NT2/D1 (cell line): ENCODE measurements around the gene OSBPL2.

ENCODE experiments used
- DNase-seq: peaks from one replicate; pipeline ENCODE4 v3.0.0-alpha.2; 2011; ENCODE audit warnings: low read depth, low spot score
- H3K27me3 ChIP-seq: 2 replicates; pipeline ENCODE4 v1.6.0; 2011; ENCODE audit warnings: mild to moderate bottlenecking; ENCODE audit not compliant: insufficient read length, insufficient read depth
- H3K36me3 ChIP-seq: 2 replicates; pipeline ENCODE4 v1.6.1; 2011; ENCODE audit warnings: mild to moderate bottlenecking, low read length, mixed read lengths; ENCODE audit not compliant: insufficient read depth, insufficient read length
- H3K4me1 ChIP-seq: 2 replicates; pipeline ENCODE4 v1.5.1; 2011; ENCODE audit not compliant: insufficient read depth, insufficient read length
- H3K4me3 ChIP-seq: 2 replicates; pipeline ENCODE4 v1.5.1; 2011; ENCODE audit warnings: low read depth; ENCODE audit not compliant: insufficient read length
- H3K9ac ChIP-seq: 2 replicates; pipeline ENCODE4 v1.6.0; 2011; ENCODE audit warnings: low read depth; ENCODE audit not compliant: insufficient read length
- H3K9me3 ChIP-seq: 2 replicates; pipeline ENCODE4 v1.5.1; 2011; ENCODE audit warnings: mild to moderate bottlenecking, low read length; ENCODE audit not compliant: insufficient read depth
- SUZ12 ChIP-seq: IDR thresholded peaks from 2 replicates; pipeline ENCODE4 v1.6.1; 2011; ENCODE audit not compliant: insufficient read length, insufficient read depth; ENCODE audit errors: extremely low read depth
- YY1 ChIP-seq: IDR thresholded peaks from 2 replicates; pipeline ENCODE4 v1.6.1; 2011; ENCODE audit not compliant: insufficient read length, insufficient read depth
- ZNF274 ChIP-seq: IDR thresholded peaks from 2 replicates; pipeline ENCODE4 v1.6.1; 2011; ENCODE audit warnings: mild to moderate bottlenecking, low read depth, low read length

OSBPL2 gene

GRCh38 chr20:62219101-62219991 is 19.0 kb upstream of the OSBPL2 start:
- Histone ChIP-seq H3K27me3 (peaks cover 62% of the 10 kb centered on the region), H3K4me1 (peaks cover 34% of the 10 kb centered on the region), H3K4me3 (peak overlapping the region; percentile 45), H3K36me3 (no peaks in the 10 kb centered on the region), H3K9me3 (no peaks in the 10 kb centered on the region), H3K9ac (peak overlapping the region; percentile 70)
- DNase-seq = no peak
- no peak for TF ChIP-seq ZNF274
- TF ChIP-seq SUZ12 = peak; percentile 12

GRCh38 chr20:62219992-62220665 is 18.2 kb upstream of the OSBPL2 start, which contains the start of gene HRH3:
Gene HRH3 (minus strand): TSS chr20:62220278. CDS start chr20:62219970, 308 bp downstream.
- Histone ChIP-seq H3K4me3 (peak within 1 kb of the TSS; percentile 45), H3K36me3 (no peaks in the 10 kb centered on the region), H3K27me3 (peaks cover 68% of the 10 kb centered on the region), H3K9ac (peak within 1 kb of the TSS; percentile 70), H3K4me1 (peaks cover 32% of the 10 kb centered on the region), H3K9me3 (no peaks in the 10 kb centered on the region)
- no peak for TF ChIP-seq YY1
- no peak for TF ChIP-seq ZNF274
- no peak for TF ChIP-seq SUZ12
- DNase-seq = no peak

DNA sequence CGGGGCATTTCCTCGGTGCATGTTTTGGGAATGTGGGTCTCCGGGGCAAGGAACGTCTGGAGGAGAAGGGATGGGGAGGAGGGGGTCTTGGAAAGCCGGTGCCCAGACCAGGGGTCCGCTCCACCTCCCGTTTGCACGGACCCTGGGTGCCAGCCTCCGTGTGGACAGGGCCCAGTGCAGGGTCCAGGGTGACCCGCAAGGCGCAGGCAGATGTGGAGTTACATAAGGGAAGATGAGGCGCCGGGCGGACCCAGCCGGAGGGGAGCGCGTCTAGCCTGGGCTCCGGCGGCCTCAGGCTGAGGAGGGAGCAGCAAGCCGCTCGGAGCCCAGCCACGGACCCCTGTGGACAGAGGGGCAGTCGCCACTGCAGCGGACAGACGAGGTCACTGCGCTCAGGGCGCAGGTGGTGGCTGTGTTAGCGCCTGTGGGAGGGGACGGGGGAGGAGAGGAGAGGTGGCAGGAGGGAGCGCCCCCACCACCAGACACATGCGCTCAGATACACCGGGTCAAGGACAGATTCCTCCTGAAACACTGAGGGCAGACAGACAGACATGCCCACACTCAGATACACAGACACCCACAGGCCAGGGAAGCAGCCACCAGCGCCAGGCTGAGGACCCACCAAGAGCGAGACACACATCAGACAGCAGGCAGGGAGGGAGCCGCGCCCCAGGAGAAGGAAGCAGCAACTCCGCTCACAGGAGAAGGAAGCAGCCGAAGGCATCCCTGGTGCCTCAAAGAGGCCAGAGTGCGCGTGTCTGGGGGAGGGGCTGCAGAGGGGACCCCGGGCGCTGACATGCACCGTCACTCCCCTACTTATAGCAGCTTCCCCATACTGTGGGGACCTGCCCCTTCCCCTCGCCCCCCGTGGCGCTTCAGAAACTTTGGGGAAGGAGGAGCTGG is 17.4 kb upstream of the OSBPL2 start:
- TF ChIP-seq ZNF274 (no peak), SUZ12 (peak; percentile 89)
- Histone ChIP-seq H3K27me3 (peaks cover 73% of the 10 kb centered on the region), H3K9me3 (no peaks in the 10 kb centered on the region), H3K4me3 (peak overlapping the region; percentile 26), H3K36me3 (no peaks in the 10 kb centered on the region), H3K4me1 (peaks cover 32% of the 10 kb centered on the region), H3K9ac (peak overlapping the region; percentile 26)
- DNase-seq = no peak

DNA sequence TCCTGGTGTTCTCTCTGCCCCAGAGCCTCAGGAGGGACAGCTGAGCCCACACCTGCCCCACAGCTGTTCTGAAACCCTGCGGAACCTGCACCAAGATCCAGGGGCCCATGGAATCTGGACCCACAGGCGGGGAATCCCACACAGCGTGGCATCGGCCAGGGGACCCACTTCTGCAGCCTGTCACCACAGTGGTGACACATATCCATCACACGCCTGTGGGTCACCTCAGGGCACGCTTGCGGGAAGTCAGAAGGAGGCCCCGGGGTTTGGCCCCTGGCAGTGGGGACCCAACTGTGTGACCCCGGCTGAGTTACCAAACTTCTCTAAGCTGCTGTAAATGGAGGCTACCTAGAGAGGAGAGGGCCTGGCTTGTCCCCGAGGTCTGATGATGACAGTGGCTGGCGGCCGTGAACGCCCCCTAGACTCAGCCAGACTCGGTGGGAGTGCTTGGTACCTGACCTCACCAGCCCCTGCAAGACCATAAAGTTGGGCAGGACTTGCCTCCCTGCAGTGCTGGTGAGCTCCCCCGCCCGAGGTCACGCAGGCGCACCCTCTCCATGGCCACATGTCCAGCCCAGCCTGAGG is 16.0 kb upstream of the OSBPL2 start:
- Histone ChIP-seq H3K36me3 (no peaks in the 10 kb centered on the region), H3K9me3 (no peaks in the 10 kb centered on the region), H3K4me3 (no peak overlapping the region), H3K4me1 (peaks cover 36% of the 10 kb centered on the region), H3K27me3 (peaks cover 74% of the 10 kb centered on the region), H3K9ac (no peak overlapping the region)
- TF ChIP-seq YY1 (no peak), SUZ12 (no peak), ZNF274 (no peak)
- DNase-seq = no peak

DNA sequence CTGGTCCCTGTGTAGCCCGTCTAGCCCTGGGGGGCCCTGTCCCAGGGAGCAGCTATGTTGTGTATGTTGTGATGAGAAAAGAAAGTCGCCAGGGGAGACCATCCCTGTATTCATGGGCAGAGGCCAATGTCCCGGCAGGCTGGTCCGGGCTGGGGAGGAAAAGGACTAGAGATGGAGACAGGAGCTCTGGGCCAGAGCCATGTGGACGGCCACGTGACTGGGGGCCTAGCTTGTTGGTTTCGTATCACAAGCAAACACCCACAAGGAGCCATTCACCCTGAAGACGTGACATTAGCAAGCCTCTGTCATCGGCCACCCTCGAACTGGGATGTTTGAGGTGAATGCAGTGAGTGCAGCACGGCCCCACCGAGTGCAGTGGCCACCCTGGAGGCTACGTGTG is 15.3 kb upstream of the OSBPL2 start:
- DNase-seq = no peak
- H3K27me3 ChIP-seq = peaks cover 68% of the 10 kb centered on the region
- TF ChIP-seq SUZ12 = no peak
- TF ChIP-seq YY1 = no peak
- TF ChIP-seq ZNF274 = no peak

GRCh38 chr20:62223571-62223970 is 14.8 kb upstream of the OSBPL2 start:
- no peak for DNase-seq
- Histone ChIP-seq H3K9me3 (no peaks in the 10 kb centered on the region), H3K27me3 (peaks cover 62% of the 10 kb centered on the region), H3K4me1 (peaks cover 34% of the 10 kb centered on the region), H3K9ac (no peak overlapping the region), H3K36me3 (no peaks in the 10 kb centered on the region), H3K4me3 (no peak overlapping the region)
- TF ChIP-seq SUZ12 (no peak), ZNF274 (no peak), YY1 (no peak)

More for the DNA sequence above, 15.3 kb upstream of the OSBPL2 start:
- peaks cover 34% of the 10 kb centered on the region for H3K4me1 ChIP-seq
- H3K9ac ChIP-seq = no peak overlapping the region
- no peaks in the 10 kb centered on the region for H3K36me3 ChIP-seq
- H3K4me3 ChIP-seq = no peak overlapping the region
- no peaks in the 10 kb centered on the region for H3K9me3 ChIP-seq
